GM12873 (cell line): ENCODE results near the gene PTPRCAP.

Source experiments
- CTCF ChIP-seq: IDR thresholded peaks from 2 replicates; pipeline ENCODE4 v1.5.1; 2012; ENCODE audit warnings: low read depth, mild to moderate bottlenecking, moderate library complexity, low read length, control low read depth; ENCODE audit not compliant: insufficient read depth; ENCODE audit errors: missing control alignments

PTPRCAP gene

GRCh38 chr11:67472882-67473281, 35.4 kb upstream of the PTPRCAP start:
- no peak for TF ChIP-seq CTCF

- no peak for TF ChIP-seq CTCF
These were observed 33.0 kb upstream of the PTPRCAP start for GRCh38 chr11:67470337-67471002.

GRCh38 chr11:67469508-67469811, 32.0 kb upstream of the PTPRCAP start:
- no peak for TF ChIP-seq CTCF

GRCh38 chr11:67468759-67469507, 31.5 kb upstream of the PTPRCAP start, which contains the start of gene TMEM134:
TSS of gene TMEM134 (minus strand) at chr11:67469251. CDS start at chr11:67469192, 59 bp downstream.
- TF ChIP-seq CTCF, result peak; percentile 68

- TF ChIP-seq CTCF, result no peak
These were observed 30.9 kb upstream of the PTPRCAP start for GRCh38 chr11:67468456-67468758.

GRCh38 chr11:67468056-67468455, 30.6 kb upstream of the PTPRCAP start:
- TF ChIP-seq CTCF, result no peak

GRCh38 chr11:67466962-67467771, 29.7 kb upstream of the PTPRCAP start:
- no peak for TF ChIP-seq CTCF
